PFSK-1 (cell line): Measurements from ENCODE around the gene MAPK4.

Source experiments
- FOXP2 ChIP-seq: optimal IDR thresholded peaks from 2 replicates; pipeline ENCODE3; 2011; ENCODE audit warnings: borderline replicate concordance, control low read depth, inconsistent platforms; ENCODE audit not compliant: insufficient read depth; ENCODE audit errors: extremely low read length, extremely low read depth
- POLR2AphosphoS5 ChIP-seq: IDR thresholded peaks from 2 replicates; pipeline ENCODE4 v1.6.1; 2012; ENCODE audit warnings: low read depth, mild to moderate bottlenecking, control low read depth, low read length, moderate library complexity
- SIN3A ChIP-seq: IDR thresholded peaks from 2 replicates; pipeline ENCODE4 v1.6.1; 2012; ENCODE audit warnings: mild to moderate bottlenecking, low read length, moderate library complexity, borderline replicate concordance; ENCODE audit not compliant: insufficient read depth
- TAF1 ChIP-seq: IDR thresholded peaks from 2 replicates; pipeline ENCODE4 v1.6.1; 2012; ENCODE audit warnings: low read length, control low read depth, borderline replicate concordance; ENCODE audit not compliant: insufficient read depth
- TF ChIP-seq, protein P1 (sequence below), 2 experiments: IDR thresholded peaks; 2 replicates each; pipeline versions ENCODE4 v1.6.1 to v1.8.0; 2011 to 2012; ENCODE audit warnings: low read depth in 2 of 2, low read length in 2 of 2, control low read depth in 1 of 2, inconsistent platforms in 1 of 2, mild to moderate bottlenecking in 1 of 2, moderate library complexity in 1 of 2; ENCODE audit not compliant: insufficient read depth in 1 of 2

The MAPK4 gene

DNA sequence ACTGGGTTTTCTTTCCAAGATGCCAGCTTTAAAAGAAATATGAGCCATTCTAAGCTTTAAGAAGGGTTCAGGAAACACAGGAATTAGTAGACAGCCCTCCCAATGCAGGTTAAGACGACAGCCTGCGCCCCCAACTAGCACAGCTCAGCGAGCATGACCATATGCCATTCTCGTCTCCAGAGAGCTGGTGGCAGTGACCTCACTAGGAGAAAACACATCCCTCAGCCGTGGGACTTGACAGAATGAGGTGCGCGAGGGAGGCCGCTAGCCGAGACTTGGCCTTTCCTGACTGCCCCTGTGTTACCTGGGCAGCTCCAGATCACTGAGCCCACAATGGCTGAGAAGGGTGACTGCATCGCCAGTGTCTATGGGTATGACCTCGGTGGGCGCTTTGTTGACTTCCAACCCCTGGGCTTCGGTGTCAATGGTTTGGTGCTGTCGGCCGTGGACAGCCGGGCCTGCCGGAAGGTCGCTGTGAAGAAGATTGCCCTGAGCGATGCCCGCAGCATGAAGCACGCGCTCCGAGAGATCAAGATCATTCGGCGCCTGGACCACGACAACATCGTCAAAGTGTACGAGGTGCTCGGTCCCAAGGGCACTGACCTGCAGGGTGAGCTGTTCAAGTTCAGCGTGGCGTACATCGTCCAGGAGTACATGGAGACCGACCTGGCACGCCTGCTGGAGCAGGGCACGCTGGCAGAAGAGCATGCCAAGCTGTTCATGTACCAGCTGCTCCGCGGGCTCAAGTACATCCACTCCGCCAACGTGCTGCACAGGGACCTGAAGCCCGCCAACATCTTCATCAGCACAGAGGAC lies 103.9 kb downstream of the MAPK4 start:
- TF ChIP-seq SIN3A, result no peak
- TF ChIP-seq POLR2AphosphoS5, result no peak
- TF ChIP-seq, protein P1, sequence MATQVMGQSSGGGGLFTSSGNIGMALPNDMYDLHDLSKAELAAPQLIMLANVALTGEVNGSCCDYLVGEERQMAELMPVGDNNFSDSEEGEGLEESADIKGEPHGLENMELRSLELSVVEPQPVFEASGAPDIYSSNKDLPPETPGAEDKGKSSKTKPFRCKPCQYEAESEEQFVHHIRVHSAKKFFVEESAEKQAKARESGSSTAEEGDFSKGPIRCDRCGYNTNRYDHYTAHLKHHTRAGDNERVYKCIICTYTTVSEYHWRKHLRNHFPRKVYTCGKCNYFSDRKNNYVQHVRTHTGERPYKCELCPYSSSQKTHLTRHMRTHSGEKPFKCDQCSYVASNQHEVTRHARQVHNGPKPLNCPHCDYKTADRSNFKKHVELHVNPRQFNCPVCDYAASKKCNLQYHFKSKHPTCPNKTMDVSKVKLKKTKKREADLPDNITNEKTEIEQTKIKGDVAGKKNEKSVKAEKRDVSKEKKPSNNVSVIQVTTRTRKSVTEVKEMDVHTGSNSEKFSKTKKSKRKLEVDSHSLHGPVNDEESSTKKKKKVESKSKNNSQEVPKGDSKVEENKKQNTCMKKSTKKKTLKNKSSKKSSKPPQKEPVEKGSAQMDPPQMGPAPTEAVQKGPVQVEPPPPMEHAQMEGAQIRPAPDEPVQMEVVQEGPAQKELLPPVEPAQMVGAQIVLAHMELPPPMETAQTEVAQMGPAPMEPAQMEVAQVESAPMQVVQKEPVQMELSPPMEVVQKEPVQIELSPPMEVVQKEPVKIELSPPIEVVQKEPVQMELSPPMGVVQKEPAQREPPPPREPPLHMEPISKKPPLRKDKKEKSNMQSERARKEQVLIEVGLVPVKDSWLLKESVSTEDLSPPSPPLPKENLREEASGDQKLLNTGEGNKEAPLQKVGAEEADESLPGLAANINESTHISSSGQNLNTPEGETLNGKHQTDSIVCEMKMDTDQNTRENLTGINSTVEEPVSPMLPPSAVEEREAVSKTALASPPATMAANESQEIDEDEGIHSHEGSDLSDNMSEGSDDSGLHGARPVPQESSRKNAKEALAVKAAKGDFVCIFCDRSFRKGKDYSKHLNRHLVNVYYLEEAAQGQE (IDR thresholded peaks at IDR 0.05; ENCODE audit: insufficient read depth in 1 of 2, low read depth in 2 of 2, low read length in 2 of 2), result no peak
- no peak for TF ChIP-seq FOXP2
- no peak for TF ChIP-seq TAF1

DNA sequence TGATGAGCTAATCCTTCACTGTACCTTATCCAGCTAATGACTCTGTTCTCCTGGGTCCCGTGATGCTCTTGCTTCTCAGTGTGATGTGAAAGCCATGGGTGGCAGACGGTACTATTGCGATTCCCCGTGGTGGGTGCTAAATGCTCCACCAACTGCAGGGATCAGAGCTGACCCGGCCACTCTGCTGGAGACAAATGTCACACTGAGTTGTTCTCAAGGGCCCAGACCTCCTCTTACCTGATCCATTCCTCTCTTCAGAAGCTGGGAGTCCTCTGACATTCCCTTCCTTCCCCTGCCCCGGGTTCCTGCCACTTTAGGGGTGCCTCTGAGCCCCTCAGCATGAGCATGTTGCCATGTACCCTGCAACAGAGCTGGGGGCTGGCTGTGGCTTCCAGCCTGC lies 105.1 kb downstream of the MAPK4 start:
- TF ChIP-seq SIN3A (no peak), POLR2AphosphoS5 (no peak)
- TF ChIP-seq, protein P1 (IDR thresholded peaks at IDR 0.05; ENCODE audit: insufficient read depth in 1 of 2, low read depth in 2 of 2, low read length in 2 of 2), result no peak

DNA sequence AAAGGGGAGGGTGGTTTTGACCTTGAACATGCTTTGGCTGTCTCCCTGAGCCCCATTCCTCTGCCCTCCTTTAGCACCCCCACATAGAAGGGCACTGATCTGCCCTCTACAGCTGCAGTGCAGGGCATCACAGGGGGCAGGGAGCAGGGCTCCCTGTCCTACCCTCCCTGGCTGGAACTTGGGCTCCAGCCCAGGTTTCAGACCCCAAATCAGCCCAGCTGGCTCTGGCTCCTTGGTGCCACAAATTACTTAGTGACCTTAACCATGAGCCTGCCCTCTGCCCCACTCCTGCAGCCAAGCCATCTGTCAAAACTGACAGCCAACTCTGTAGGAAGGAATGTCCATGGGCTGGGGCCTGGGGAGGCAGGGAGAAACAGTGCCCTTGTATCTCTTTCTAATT lies 105.6 kb downstream of the MAPK4 start:
- no peak for TF ChIP-seq SIN3A
- TF ChIP-seq, protein P1 (IDR thresholded peaks at IDR 0.05; ENCODE audit: insufficient read depth in 1 of 2, low read depth in 2 of 2, low read length in 2 of 2), result no peak
- no peak for TF ChIP-seq POLR2AphosphoS5
- no peak for TF ChIP-seq TAF1
- no peak for TF ChIP-seq FOXP2

DNA sequence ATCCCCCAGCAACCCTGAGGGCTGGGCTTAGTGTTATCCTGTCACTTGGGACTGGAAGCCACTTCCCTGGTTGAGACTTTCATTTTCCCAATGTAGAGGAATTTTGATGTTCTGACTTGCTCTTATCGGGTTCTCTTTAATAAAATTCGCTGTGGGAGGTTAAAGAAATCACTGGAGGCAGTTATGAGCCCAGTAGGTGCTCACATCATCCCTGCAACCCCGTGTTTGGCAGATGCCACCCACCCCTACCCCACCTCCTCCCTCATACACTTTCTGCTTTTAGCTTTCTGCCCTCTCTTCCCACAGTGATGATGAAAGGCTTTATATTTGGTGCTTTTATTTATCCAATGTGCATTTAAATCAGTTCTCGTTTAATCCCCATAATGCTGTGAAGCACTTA lies 106.6 kb downstream of the MAPK4 start:
- TF ChIP-seq POLR2AphosphoS5 (no peak), FOXP2 (no peak), TAF1 (no peak), SIN3A (no peak)
- TF ChIP-seq, protein P1 (IDR thresholded peaks at IDR 0.05; ENCODE audit: insufficient read depth in 1 of 2, low read depth in 2 of 2, low read length in 2 of 2), result no peak
